GM12878 (cell line): Measurements from ENCODE around the gene MUSK. TPM values are rescaled to one million over a fixed set of nuclear protein-coding genes. Genes with fewer than 3 reads are reported as not detected.

Source experiments
- ASH2L ChIP-seq: fragments of 300-600, 200-600 bp; sonication (generic); IDR thresholded peaks from 2 replicates; pipeline ENCODE4 v1.6.1; 2017; ENCODE audit warnings: low read depth, mild to moderate bottlenecking, borderline replicate concordance
- CBX5 ChIP-seq: sonication (generic); IDR thresholded peaks from 2 replicates; pipeline ENCODE4 v1.6.1; 2016; ENCODE audit warnings: low read depth, moderate library complexity, mild to moderate bottlenecking, inconsistent platforms
- CTCF ChIP-seq, 3 experiments: IDR thresholded peaks in 2 of 3; conservative IDR thresholded peaks in 1 of 3; 2 replicates each; pipeline ENCODE4 v1.5.1; 2011; ENCODE audit warnings: low read depth in 3 of 3, low read length in 3 of 3, mild to moderate bottlenecking in 3 of 3, control low read depth in 2 of 3, moderate library complexity in 2 of 3, inconsistent platforms in 1 of 3, mixed read lengths in 1 of 3; ENCODE audit not compliant: control insufficient read depth in 2 of 3, insufficient read depth in 1 of 3; ENCODE audit errors: extremely low read depth in 1 of 3
- EED ChIP-seq: sonication (generic); IDR thresholded peaks from 2 replicates; pipeline ENCODE4 v1.6.1; 2016; ENCODE audit warnings: antibody characterized with exemption, low read depth
- EZH2 ChIP-seq: IDR thresholded peaks from 2 replicates; pipeline ENCODE4 v1.6.1; 2012; ENCODE audit warnings: low read depth, mild to moderate bottlenecking, control low read depth, inconsistent platforms, low read length, borderline replicate concordance; ENCODE audit not compliant: control insufficient read depth
- HDGF ChIP-seq: fragments of 450-650 bp; IDR thresholded peaks from 2 replicates; pipeline ENCODE4 v1.6.1; 2016; ENCODE audit warnings: antibody characterized with exemption
- IKZF2 ChIP-seq, 2 experiments: fragments of 450-650 bp; IDR thresholded peaks; 2 replicates each; pipeline ENCODE4 v1.6.1; 2017; ENCODE audit warnings: mild to moderate bottlenecking in 2 of 2, moderate library complexity in 2 of 2
- KLF5 ChIP-seq: fragments of 450-650 bp; IDR thresholded peaks from 2 replicates; pipeline ENCODE4 v1.6.1; 2014; ENCODE audit warnings: mild to moderate bottlenecking; ENCODE audit not compliant: partially characterized antibody
- MYB ChIP-seq: fragments of 150-350 bp; IDR thresholded peaks from 2 replicates; pipeline ENCODE4 v1.6.1; 2014; ENCODE audit warnings: mild to moderate bottlenecking, low read depth, low read length, borderline replicate concordance
- NBN ChIP-seq: fragments of 450-650 bp; IDR thresholded peaks from 2 replicates; pipeline ENCODE4 v1.6.1; 2016
- NR2F1 ChIP-seq: fragments of 450-650 bp; conservative IDR thresholded peaks from 2 replicates; pipeline ENCODE4 v1.6.1; 2017; ENCODE audit warnings: mild to moderate bottlenecking
- PML ChIP-seq: IDR thresholded peaks from 2 replicates; pipeline ENCODE4 v1.6.1; 2012; ENCODE audit warnings: low read length, inconsistent platforms
- POLR2AphosphoS5 ChIP-seq: IDR thresholded peaks from 2 replicates; pipeline ENCODE4 v1.6.1; 2011; ENCODE audit warnings: mild to moderate bottlenecking, low read length, inconsistent platforms
- POU2F2 ChIP-seq: IDR thresholded peaks from 3 replicates; pipeline ENCODE4 v1.6.1; 2011; ENCODE audit warnings: low read depth, mild to moderate bottlenecking, low read length, borderline replicate concordance
- RELA ChIP-seq: fragments of 450-650 bp; IDR thresholded peaks from 2 replicates; pipeline ENCODE4 v1.8.0; 2014; ENCODE audit warnings: borderline replicate concordance; ENCODE audit not compliant: partially characterized antibody
- SIN3A ChIP-seq: IDR thresholded peaks from 2 replicates; pipeline ENCODE4 v1.6.1; 2012; ENCODE audit warnings: low read depth, low read length, improper control_type of control experiment
- SPI1 ChIP-seq: IDR thresholded peaks from 2 replicates; pipeline ENCODE4 v1.6.1; 2011; ENCODE audit warnings: low read depth, mild to moderate bottlenecking, low read length, moderate library complexity, borderline replicate concordance; ENCODE audit not compliant: insufficient read depth
- STAT3 ChIP-seq: IDR thresholded peaks from 2 replicates; pipeline ENCODE4 v1.6.1; 2011; ENCODE audit warnings: low read depth, low read length, improper control_type of control experiment
- TCF12 ChIP-seq: IDR thresholded peaks from 2 replicates; pipeline ENCODE4 v1.6.1; 2011; ENCODE audit warnings: low read depth, mild to moderate bottlenecking, low read length
- TCF7 ChIP-seq: IDR thresholded peaks from 2 replicates; pipeline ENCODE4 v1.6.1; 2014; ENCODE audit warnings: antibody characterized with exemption, borderline replicate concordance
- YY1 ChIP-seq: IDR thresholded peaks from 2 replicates; pipeline ENCODE4 v1.6.1; 2011; ENCODE audit warnings: low read depth, mild to moderate bottlenecking, low read length
- ZBTB11 ChIP-seq: fragments of 450-650 bp; formaldehyde crosslinking; IDR thresholded peaks from 2 replicates; pipeline ENCODE4 v1.5.0; 2022; ENCODE audit warnings: mild to moderate bottlenecking, missing genetic modification characterization
- ZNF207 ChIP-seq: fragments of 450-650 bp; IDR thresholded peaks from 2 replicates; pipeline ENCODE4 v1.6.1; 2014; ENCODE audit warnings: antibody characterized with exemption, mild to moderate bottlenecking, borderline replicate concordance
- polyA plus RNA-seq, 11 experiments: library from polyadenylated mRNA; depleted of rRNA in 4 of 11; unstranded in 6 of 11; stranded (reverse) in 5 of 11; fragments of >200 nt; fragmentation: Nextera tagmentation in 4 of 11; fragmentation: Illumina TruSeq in 1 of 11; extraction: Ambion mirVana in 4 of 11; extraction: Trizol in 1 of 11; gene quantifications; 1 replicate in 1 of 11; 2 replicates in 10 of 11; pipeline versions ENCODE4 v1.2.1 to v1.2.3, GENCODE V29; 2011 to 2016; ENCODE audit warnings: inconsistent platforms in 2 of 11, missing spikeins in 2 of 11, low read depth in 1 of 11
- total RNA-seq, 4 experiments: library from RNA; depleted of rRNA in 3 of 4; stranded (reverse); fragments of >200 nt in 3 of 4; fragmentation: Illumina TruSeq in 1 of 4; extraction: Trizol in 1 of 4; gene quantifications; 2 replicates each; pipeline versions ENCODE4 v1.2.1 to v1.2.3, GENCODE V29; 2013 to 2021

MUSK gene
- total and polyA plus RNA-seq, 10 of the 15 experiments (the other 5 are each of a cell fraction or from before 2014, with no cell fraction given): 0.04 to 0.19 (median 0.10) TPM; not detected in 5

GRCh38 chr9:110807956-110808598 lies 139.5 kb downstream of the MUSK start (continued):
- TF ChIP-seq POLR2AphosphoS5 (no peak; the same call in 1 of the 2 replicates), CTCF (IDR thresholded peaks at IDR 0.05 in 2 of 3, conservative IDR thresholded peaks at IDR 0.05 in 1 of 3; ENCODE audit: control insufficient read depth in 2 of 3, extremely low read depth in 1 of 3, insufficient read depth in 1 of 3, low read depth in 3 of 3, low read length in 3 of 3) (no peak), TCF12 (no peak), HDGF (no peak), YY1 (no peak), CBX5 (no peak), MYB (no peak), EED (peak; percentile 64; the same call in 1 of the 2 replicates), RELA (no peak), ZNF207 (0 out of 2 replicates have a peak, but pooled peaks have one; percentile 19), TCF7 (no peak), NR2F1 (peak; percentile 93), ASH2L (no peak; the same call in 1 of the 2 replicates), SPI1 (no peak), IKZF2 (IDR thresholded peaks at IDR 0.05) (peak in 1 of 2 experiments; percentile 56; a peak in 2 of 4 replicates), PML (no peak), EZH2 (no peak), SIN3A (no peak), NBN (no peak), POU2F2 (no peak), KLF5 (no peak), STAT3 (0 out of 2 replicates have a peak, but pooled peaks have one; percentile 22), ZBTB11 (no peak)
